HG03139 (cell line): ENCODE measurements around the gene TBRG1.

Experiments
- ATAC-seq: cut with Tn5 transposase; IDR thresholded peaks from one replicate; pipeline ENCODE4 v1.9.1; 2021; ENCODE audit not compliant: unreplicated experiment

The TBRG1 gene

DNA sequence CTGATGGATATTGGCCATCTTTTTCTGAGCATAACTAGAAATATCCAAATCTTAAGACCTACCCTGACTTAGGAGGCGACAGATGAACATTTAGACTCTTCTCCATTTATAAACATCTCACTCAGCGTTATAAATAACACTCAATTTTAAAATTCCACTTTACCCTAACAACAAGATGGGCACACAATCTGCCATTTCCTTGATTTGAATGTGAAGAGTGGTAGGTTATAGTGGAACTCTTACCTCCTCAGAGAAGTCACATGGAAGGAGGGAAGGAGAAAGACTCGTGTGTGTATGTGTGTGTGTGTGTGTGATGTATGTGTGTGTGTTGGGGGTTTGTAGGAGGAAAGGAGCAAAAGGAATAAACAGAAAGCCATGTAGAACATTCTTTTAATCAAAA lies 35.8 kb downstream of the TBRG1 start:
- ATAC-seq = no peak

DNA sequence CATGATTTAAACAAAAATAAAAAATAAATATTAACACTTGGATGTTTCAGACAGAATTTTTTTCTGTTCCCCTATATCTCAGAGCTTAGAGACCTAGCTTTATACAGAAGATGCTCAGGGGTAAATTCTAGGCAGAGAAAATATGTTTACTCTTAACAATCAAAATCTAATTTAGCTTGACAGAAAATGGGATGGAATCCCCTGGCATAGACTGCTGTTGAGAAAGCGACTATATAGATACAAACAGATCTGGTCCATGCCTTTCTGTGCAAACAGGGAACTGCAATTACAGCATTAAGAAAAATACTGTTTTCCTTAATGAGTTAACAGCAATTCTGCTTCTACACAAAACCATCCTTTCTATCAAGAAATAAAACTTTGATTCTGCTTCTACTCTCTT lies 36.3 kb downstream of the TBRG1 start:
- ATAC-seq = no peak

DNA sequence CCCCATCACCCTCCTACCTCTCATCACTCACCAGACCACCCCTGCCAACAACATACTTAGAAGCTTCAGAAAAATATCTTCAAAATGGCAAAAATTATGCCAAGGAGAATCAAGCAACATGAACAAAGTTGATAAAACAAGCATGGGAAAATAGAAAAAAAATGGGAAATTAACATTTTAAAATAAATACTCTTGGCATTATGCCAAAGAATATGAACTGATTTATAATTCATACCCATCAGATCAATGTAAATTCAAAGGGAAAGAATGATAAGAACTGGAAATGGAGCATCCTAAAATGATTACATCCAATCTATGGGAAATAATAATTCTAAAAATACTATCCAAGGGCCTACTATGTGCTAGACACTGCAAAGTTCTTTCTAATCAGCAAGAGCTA lies 38.9 kb downstream of the TBRG1 start:
- no peak for ATAC-seq

DNA sequence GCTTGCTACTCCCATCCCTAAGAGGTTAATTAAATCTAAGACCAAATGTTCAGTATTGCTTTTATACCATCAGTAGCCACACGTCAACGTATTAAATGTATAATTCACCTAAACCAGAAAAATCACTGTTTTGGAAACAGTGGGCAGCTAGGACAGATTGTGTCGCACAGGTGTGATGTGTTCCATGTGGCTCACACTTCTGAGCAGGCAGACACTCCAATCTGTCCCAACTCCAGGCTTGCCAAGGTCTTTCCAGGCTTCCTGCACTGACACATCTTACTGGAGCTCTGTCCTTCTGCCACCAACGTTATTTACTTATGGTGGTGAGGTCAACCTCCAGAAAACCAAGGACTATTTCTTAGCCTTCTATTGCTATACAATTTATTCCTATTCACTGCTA lies 39.4 kb downstream of the TBRG1 start:
- no peak for ATAC-seq

DNA sequence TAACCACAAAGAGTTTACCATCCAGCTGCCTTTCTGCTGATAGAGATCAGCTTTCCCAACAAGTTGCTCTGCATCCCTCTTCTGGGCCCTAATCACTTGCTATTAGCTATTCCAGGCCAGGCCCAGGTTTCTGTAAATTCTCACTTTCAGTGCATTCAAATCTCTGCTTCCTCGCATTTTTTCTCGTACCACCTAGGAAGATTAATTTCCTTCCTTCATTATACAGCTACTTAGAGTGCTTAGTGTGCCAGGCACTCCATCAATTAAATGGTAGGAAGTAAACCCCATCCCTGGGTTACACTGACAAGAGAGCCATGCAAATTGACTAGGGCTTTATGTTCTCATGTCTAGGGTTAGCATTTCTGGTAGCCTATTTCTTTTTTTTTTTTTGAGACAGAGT lies 41.2 kb downstream of the TBRG1 start:
- ATAC-seq = no peak

DNA sequence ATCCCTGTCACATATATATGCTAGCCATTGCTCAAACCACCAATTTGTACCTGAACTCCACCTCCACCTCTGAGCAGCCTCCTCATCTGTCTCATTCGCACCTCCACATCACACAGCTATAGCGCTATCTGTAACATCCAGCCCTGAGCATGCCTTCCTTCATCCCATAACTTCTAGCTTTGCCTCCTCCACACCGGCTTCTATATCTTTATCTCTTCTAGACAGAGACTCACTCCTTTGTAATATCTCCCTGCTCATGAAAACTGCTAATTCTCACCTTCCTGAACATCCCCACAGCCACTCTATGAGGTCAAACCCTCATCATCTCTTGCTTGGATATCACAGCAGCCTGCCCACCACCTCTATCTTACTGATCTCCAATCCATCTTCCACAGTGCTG lies 44.9 kb downstream of the TBRG1 start:
- no peak for ATAC-seq

DNA sequence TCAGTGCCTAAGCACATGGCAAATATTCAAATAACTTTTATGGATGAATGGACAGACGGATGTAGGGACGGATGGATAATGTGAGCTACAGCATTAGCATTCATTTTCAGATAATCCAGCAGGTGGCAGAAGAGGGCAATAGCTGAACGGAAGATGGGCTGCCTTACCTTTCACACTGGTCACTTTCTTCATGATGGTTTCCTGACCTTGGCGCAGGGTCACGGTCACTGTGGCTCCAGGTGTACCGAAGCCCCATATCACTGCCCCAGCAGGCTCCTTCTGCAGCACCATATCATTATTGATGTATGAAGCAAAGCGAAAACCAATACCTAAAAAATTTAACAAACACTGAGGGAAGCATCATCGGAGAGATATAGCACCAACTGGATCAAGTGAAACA lies 46.5 kb downstream of the TBRG1 start:
- ATAC-seq = no peak

DNA sequence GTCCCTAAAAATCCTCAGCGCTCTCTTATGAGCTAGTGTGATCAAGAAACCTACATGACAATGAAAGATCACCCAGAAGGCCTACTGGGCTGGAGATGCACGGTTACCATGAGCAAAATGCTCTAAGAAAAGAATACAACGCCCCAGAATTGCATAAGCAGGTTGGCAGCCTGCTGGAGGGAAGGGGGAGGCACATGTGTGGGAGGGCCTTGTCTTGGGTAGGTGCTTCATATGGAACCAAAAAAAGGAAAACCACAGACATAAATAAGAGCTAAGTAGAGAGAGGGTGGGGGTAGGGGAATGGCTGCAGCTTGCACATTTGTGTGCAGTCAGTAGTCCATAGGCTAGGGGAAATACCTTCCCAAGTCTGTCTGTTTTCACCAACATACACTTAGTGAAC lies 48.1 kb downstream of the TBRG1 start:
- ATAC-seq = no peak

DNA sequence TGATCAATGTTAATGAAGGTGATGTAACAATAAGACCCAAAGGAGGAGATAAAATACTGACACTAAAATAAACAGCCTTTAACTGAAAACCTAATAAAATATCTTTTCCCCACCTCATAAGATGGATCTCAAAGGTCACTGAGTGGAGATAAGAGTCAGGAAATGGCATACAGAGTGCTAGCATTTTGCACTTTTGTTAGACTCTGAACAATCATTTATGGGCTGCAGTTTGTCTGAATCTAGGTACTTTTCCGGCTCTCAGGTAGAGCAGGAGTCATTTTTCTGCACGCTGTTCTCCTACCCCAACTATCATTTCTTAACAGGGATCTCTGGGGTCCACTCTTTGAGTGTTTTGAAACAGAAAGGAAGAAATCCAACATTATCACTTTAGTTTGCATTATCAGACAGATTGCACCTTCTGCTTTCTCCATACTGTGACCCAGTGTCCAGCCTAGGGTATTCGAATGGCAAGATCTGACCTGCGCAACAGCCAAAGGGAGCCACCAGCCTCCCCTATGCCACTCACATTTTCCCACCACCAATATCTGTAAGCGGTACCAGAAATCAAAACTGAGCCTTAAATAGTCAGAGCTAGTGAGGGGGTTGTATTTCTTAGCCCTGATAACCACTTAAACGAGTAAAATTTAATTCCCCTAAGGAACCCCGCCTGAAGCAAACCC lies 50.0 kb downstream of the TBRG1 start:
- no peak for ATAC-seq

DNA sequence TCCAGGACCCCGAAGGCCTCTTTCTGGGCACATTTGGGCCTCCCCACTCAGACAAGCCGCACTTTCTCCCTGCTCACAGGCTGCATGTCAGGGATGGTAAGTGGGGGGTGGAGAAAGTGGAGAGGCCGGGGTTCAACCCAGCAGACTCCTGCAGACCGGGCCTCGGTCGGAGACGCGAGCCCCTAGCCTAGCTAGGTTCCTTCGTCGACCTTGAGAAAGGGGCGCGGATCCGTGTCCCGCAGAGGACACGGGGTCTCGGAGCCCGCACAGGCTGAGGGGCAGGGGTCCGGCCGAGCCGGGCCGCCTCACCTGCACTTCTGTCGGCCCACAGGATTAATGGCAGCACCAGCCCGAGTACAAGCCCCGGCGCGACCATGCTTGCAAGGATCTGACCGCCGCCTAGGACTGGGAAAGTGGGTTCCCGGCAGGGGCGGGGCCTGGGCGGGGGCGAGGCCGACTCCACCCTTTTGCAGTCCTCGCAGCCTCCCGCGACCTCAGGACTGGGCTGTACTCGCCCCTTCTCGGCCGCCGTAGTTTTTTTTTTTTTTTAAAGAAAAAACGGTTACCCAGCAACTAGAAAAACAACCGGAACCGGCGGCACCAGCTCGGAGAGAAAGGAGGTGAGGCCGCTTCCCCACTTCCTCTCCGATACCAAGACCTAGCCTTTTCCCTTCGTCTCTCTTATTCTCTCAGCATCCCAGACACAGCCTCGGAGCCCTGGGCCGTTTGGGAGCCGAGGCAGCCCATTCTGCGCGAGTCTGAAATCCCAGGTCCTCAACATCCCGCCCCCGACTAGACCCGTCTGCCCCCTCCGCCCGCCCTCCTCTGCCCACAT lies 50.9 kb downstream of the TBRG1 start, which contains the start of the genes SIAE and SPA17:
Gene SIAE, minus strand, starts transcription at position 407 of the 835 bp plus-strand sequence. Its CDS starts 31 bp downstream, at position 376.
Gene SPA17, plus strand, starts transcription at position 572 of the 835 bp plus-strand sequence. CDS start 1,361 bp downstream, outside the sequence.
- ATAC-seq = peak; percentile 78

DNA sequence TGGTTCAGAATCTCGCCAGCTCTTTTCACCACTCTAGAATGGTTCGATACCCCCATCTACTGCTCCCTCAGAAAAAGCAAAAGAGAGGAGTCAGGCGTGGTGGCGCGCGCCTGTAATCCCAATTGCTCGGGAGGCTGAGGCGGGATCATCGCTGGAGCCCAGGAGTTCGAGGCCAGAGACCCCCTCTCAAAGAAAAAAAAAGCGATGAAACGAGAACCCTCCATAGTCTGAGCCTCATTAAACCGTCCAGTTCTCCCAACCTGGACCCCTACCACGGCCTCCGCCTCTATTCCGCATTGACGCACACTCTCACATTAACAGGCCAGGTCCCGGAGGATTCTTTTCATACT lies 51.5 kb downstream of the TBRG1 start:
- ATAC-seq = no peak

DNA sequence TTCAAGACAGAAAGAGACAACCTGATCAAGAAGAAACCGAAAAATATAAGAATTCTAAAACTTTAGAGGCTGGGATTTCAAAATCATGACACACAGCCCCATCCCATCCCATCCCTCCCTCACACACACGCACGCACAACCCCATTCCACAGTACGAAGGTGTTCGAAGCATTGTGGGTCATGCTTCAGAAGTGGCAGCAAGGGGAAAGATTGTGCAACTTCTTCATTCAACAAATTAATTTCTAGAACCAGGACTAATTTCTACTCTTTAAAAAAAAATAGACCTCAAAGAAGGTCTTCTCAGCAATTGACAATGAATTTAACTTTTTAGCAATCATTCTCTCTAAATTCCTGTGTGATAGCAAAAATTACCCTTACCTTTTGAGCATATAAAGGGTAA lies 51.9 kb downstream of the TBRG1 start:
- no peak for ATAC-seq

DNA sequence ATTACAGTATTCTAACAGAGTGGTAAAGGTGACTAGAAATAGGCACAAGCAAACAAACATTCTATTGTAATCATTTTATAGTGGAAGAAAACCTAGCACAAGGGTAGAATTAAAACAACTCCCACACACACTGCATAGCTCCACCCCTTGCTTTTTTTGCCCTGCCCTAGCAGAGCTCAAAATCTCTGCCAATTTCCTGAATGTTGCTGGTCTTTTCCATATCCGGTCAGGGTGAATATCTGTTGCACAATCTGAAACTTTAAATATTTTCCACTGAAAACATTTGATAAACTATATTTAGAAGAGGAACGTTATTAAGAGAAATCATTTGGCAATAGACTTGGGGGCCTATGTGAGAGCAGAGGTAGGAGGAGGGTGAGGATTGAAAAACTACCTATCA lies 53.7 kb downstream of the TBRG1 start:
- ATAC-seq = no peak

DNA sequence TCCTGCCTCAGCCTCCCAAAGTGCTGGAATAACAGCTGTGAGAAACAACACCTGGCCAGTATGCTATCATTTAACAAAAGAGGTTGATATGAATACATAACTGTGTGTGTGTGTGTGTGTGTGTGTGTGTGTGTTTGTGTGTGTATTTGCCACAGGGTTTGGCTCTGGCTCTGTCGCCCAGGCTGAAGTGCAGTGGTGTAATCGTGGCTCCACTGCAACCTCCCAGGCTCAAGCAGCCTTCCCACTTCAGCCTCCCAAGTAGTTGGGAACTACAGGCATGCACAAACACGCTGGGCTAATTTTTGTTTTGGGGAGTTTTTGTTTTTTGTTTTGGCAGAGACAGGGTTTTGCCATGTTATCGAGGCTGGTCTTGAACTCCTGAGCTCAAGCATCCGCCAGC lies 55.8 kb downstream of the TBRG1 start:
- no peak for ATAC-seq

DNA sequence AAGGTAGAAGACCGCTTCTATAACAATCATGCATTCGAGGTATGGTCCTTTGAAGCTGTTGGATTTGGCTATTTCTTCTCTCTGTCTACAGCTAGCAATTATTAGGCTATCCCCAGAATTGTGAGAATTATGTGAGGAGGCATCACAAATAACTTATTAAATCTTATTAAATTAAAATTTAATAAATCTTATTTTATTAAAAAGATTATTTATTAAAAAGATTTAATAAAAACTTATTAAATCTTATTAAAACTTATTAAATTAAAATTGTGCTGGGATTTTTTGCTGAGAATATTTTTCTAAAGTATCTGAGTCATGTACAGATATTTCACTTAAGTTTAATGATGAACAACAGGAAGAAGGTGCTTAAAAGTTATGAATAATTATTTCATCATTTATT lies 58.8 kb downstream of the TBRG1 start:
- no peak for ATAC-seq

DNA sequence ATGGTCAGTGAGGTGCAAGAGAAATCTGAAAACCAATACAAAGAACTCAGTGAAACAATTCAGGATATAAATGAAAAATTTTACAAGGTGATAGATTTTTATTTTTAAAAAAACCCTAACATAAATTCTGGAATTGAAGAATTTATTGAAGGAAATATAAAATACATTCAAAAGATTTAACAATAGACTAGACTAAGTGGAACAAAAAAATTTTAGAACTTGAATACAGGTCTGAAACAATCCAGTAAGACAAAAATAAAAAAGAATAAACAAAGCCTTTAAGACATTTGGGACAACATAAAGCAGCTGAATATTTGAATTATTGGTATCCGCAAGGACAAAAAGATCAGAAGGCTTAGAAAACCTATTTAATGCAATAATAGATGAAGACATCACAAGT lies 59.8 kb downstream of the TBRG1 start:
- no peak for ATAC-seq
